Measurements from ENCODE around the gene ABCC1. TPM values are rescaled to one million over a fixed set of nuclear protein-coding genes. Genes with fewer than 3 reads are reported as not detected.

The ABCC1 gene
- total and polyA plus RNA-seq, 2 experiments from 2014 or later = 7.0 to 9.3 TPM

GRCh38 chr16:15996432-15997109, 47.2 kb downstream of the ABCC1 start:
- 78% methylated on average over 8 of the region's 8 CpGs for WGBS (ENCODE audit: low lambda C conversion rate, missing lambda C conversion rate)
- H3K9me3 ChIP-seq (ENCODE audit: low read depth) = no peaks in the 10 kb centered on the region
- TF ChIP-seq CTCF (IDR thresholded peaks at IDR 0.05; ENCODE audit: poor library complexity) (no peak), EZH2 (IDR thresholded peaks at IDR 0.05; ENCODE audit: borderline replicate concordance) (no peak), EZH2phosphoT487 (IDR thresholded peaks at IDR 0.05; ENCODE audit: low read depth, severe bottlenecking, unreplicated experiment) (no peak)
- H4K20me1 ChIP-seq (ENCODE audit: insufficient read depth, poor library complexity, severe bottlenecking) = no peaks in the 10 kb centered on the region
- H3K27ac ChIP-seq = no peak overlapping the region
- H3K9me2 ChIP-seq (replicated peaks; ENCODE audit: insufficient read depth) = no peaks in the 10 kb centered on the region
- H3K4me1 ChIP-seq (ENCODE audit: insufficient read depth) = peaks cover 4% of the 10 kb centered on the region
- peaks cover 6% of the 10 kb centered on the region for H3K79me2 ChIP-seq
- no peak overlapping the region for H3K4me2 ChIP-seq
- peak; percentile 10 for DNase-seq (ENCODE audit: low spot score)
- H3K27me3 ChIP-seq = no peaks in the 10 kb centered on the region
- no peak overlapping the region for H2AFZ ChIP-seq
- H3K4me3 ChIP-seq = no peak overlapping the region
- H3K36me3 ChIP-seq (replicated peaks; ENCODE audit: insufficient read depth, low read depth) = no peaks in the 10 kb centered on the region

- 95% methylated on average over 1 of the region's 1 CpG for WGBS (ENCODE audit: low lambda C conversion rate, missing lambda C conversion rate)
- Histone ChIP-seq H3K27ac (no peak overlapping the region), H3K9me2 (replicated peaks; ENCODE audit: insufficient read depth) (no peaks in the 10 kb centered on the region), H3K4me3 (no peak overlapping the region), H3K4me1 (ENCODE audit: insufficient read depth) (peaks cover 4% of the 10 kb centered on the region), H4K20me1 (ENCODE audit: insufficient read depth, poor library complexity, severe bottlenecking) (no peaks in the 10 kb centered on the region), H3K4me2 (no peak overlapping the region), H3K36me3 (replicated peaks; ENCODE audit: insufficient read depth, low read depth) (no peaks in the 10 kb centered on the region), H3K9me3 (ENCODE audit: low read depth) (no peaks in the 10 kb centered on the region), H3K27me3 (no peaks in the 10 kb centered on the region), H2AFZ (no peak overlapping the region), H3K79me2 (peaks cover 3% of the 10 kb centered on the region)
- TF ChIP-seq EZH2 (IDR thresholded peaks at IDR 0.05; ENCODE audit: borderline replicate concordance) = no peak
- no peak for TF ChIP-seq CTCF (IDR thresholded peaks at IDR 0.05; ENCODE audit: poor library complexity)
- no peak for TF ChIP-seq EZH2phosphoT487 (IDR thresholded peaks at IDR 0.05; ENCODE audit: low read depth, severe bottlenecking, unreplicated experiment)
- DNase-seq (ENCODE audit: low spot score) = no peak
Observed at GRCh38 chr16:16000685-16001084, 51.3 kb downstream of the ABCC1 start.

- DNase-seq (ENCODE audit: low spot score) = no peak
- Histone ChIP-seq H3K4me2 (no peak overlapping the region), H3K9me3 (ENCODE audit: low read depth) (no peaks in the 10 kb centered on the region), H4K20me1 (ENCODE audit: insufficient read depth, poor library complexity, severe bottlenecking) (no peaks in the 10 kb centered on the region), H3K27ac (no peak overlapping the region), H3K4me3 (no peak overlapping the region), H3K27me3 (no peaks in the 10 kb centered on the region), H3K36me3 (replicated peaks; ENCODE audit: insufficient read depth, low read depth) (no peaks in the 10 kb centered on the region), H2AFZ (no peak overlapping the region), H3K4me1 (ENCODE audit: insufficient read depth) (no peaks in the 10 kb centered on the region), H3K79me2 (peaks cover 5% of the 10 kb centered on the region), H3K9me2 (replicated peaks; ENCODE audit: insufficient read depth) (no peaks in the 10 kb centered on the region)
- WGBS (ENCODE audit: low lambda C conversion rate, missing lambda C conversion rate) = 84% methylated on average over 6 of the region's 6 CpGs
- TF ChIP-seq EZH2phosphoT487 (IDR thresholded peaks at IDR 0.05; ENCODE audit: low read depth, severe bottlenecking, unreplicated experiment) (no peak), CTCF (IDR thresholded peaks at IDR 0.05; ENCODE audit: poor library complexity) (no peak), EZH2 (IDR thresholded peaks at IDR 0.05; ENCODE audit: borderline replicate concordance) (no peak)
Observed at GRCh38 chr16:16001596-16002255, 52.3 kb downstream of the ABCC1 start.
